ENCODE data around the gene ARHGEF33.

DNA sequence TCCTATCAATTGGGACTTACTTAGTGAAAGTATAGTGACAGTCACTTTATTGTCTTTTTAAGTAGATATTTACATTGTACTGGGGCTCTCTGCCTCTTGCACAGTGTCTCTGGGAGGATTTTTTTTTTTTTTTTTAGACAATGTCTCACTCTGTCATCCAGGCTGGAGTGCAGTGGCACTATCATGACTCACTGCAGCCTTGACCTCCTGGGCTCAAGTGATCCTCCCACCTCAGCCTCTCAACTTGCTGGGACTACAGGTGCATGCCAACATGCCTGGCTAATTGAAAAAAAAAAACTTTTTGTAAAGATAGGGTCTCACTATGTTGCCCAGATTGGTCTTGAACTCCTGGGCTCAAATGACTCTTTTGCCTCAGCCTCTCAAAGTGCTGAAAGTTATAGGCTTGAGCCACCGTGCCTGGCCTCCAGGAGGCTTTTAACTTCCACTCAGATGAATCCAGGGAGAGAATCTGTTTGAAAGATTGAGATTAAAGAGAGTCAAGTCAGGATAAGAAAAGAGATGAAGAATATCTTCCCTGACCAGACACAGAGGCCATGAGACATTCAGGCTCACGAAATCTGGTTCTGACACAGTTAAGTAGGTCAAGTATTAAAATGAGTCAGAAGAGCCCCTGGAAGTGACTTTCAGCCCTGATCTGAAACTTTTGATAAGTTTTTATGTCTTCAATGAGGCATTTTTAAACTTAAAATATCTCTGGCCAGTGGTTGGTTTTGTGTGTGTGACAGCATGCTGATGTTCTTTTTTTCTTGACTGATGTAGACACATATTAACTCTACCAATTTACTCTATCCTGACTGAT, 18.3 kb downstream of the ARHGEF33 start:
- TF ChIP-seq, protein P1, sequence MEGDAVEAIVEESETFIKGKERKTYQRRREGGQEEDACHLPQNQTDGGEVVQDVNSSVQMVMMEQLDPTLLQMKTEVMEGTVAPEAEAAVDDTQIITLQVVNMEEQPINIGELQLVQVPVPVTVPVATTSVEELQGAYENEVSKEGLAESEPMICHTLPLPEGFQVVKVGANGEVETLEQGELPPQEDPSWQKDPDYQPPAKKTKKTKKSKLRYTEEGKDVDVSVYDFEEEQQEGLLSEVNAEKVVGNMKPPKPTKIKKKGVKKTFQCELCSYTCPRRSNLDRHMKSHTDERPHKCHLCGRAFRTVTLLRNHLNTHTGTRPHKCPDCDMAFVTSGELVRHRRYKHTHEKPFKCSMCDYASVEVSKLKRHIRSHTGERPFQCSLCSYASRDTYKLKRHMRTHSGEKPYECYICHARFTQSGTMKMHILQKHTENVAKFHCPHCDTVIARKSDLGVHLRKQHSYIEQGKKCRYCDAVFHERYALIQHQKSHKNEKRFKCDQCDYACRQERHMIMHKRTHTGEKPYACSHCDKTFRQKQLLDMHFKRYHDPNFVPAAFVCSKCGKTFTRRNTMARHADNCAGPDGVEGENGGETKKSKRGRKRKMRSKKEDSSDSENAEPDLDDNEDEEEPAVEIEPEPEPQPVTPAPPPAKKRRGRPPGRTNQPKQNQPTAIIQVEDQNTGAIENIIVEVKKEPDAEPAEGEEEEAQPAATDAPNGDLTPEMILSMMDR (conservative IDR thresholded peaks at IDR 0.05; ENCODE audit: low read depth, low read length) = no peak
- TF ChIP-seq EZH2 (IDR thresholded peaks at IDR 0.05; ENCODE audit: low read length, unreplicated experiment) (no peak), EZH2phosphoT487 (IDR thresholded peaks at IDR 0.05; ENCODE audit: borderline replicate concordance, low read length) (no peak)

Data from PC-3 (cell line).